MM.1S (cell line): ENCODE results near the gene SLIT3.

Experiments used
- EZH2 ChIP-seq: fragments of 300-600 bp; sonication (generic); optimal IDR thresholded peaks from 2 replicates; pipeline ENCODE3; 2017; ENCODE audit warnings: low read depth, mild to moderate bottlenecking, antibody characterized with exemption, low read length, mixed read lengths
- EZH2phosphoT487 ChIP-seq: fragments of 300-600 bp; sonication (generic); IDR thresholded peaks from 2 replicates; pipeline ENCODE4 v1.6.1; 2018; ENCODE audit warnings: antibody characterized with exemption, low read length
- TF ChIP-seq, protein P1 (sequence below): fragments of 300-600 bp; sonication (generic); IDR thresholded peaks from 2 replicates; pipeline ENCODE4 v1.5.1; 2016; ENCODE audit warnings: antibody characterized with exemption, low read length, mixed read lengths

DNA sequence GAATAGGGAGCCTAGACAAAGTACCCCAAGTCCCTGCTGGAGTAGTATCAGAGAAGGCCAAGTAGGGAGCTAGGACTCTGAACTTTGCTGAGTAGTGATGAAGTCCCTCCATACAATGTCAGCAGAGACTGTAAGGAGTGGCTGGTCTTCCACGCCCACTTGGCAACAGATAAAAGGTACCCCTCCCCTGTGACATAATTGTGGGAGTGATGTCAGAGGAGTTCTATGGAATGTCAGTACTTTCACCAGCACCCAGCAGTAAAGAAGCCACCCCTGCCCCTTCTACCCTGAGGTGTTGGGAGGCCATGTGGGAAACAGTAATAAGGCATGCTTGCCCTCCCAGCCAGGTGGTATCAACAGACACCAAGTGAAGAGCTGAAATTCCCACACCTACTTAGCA is 143.9 kb downstream of the SLIT3 start:
- no peak for TF ChIP-seq EZH2
- TF ChIP-seq, protein P1, sequence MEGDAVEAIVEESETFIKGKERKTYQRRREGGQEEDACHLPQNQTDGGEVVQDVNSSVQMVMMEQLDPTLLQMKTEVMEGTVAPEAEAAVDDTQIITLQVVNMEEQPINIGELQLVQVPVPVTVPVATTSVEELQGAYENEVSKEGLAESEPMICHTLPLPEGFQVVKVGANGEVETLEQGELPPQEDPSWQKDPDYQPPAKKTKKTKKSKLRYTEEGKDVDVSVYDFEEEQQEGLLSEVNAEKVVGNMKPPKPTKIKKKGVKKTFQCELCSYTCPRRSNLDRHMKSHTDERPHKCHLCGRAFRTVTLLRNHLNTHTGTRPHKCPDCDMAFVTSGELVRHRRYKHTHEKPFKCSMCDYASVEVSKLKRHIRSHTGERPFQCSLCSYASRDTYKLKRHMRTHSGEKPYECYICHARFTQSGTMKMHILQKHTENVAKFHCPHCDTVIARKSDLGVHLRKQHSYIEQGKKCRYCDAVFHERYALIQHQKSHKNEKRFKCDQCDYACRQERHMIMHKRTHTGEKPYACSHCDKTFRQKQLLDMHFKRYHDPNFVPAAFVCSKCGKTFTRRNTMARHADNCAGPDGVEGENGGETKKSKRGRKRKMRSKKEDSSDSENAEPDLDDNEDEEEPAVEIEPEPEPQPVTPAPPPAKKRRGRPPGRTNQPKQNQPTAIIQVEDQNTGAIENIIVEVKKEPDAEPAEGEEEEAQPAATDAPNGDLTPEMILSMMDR, result no peak
- no peak for TF ChIP-seq EZH2phosphoT487
